Activated CD8-positive, alpha-beta memory T cell treated with anti-CD3 and anti-CD28 coated beads for 1 hour (primary cell): ENCODE results near the gene TTC16.

ENCODE experiments used
- DNase-seq, 2 donors: peaks; one replicate each; pipeline ENCODE4 v3.0.0-alpha.2; 2020; ENCODE audit warnings: low read depth in 1 of 2; ENCODE audit errors: extremely low read depth in 1 of 2

Gene TTC16

DNA sequence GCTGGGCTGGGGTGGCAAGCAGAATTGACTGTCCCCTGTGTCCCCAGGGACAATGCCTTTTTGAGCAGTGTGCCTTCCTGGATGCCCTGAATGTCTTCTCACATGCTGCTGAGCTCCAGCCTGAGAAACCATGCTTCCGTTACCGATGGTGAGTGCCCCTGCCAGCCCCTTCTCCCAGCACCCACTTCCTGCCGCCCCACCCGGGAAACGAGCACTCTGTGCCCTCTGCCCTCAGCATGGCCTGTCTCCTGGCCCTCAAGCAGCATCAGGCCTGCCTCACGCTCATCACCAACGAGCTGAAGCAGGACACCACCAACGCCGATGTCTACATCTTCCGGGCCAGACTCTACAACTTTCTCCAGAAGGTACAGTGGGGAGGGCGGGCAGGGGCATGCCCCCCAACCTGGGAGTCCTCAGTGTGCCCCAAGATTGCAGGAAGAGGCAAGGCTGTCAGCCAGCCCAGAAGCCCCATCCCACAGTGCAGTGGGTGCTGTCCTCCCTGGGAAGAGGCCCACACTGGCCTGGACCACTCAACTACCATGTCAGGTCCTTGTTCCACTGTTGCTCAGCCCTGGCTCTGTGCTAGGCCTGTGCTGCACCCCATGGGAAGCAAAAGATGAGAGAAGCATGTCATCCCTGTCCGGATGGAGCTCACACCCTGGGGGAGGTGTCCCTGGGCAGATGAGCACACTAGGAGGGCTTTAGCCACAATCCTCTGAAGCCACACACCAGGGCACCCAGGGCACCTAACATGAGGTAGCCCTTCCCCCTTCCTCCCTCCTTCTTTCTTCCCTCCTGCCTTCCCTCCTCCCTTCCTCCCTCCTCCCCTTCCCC, 4.4 kb downstream of the TTC16 start:
- no peak for DNase-seq

DNA sequence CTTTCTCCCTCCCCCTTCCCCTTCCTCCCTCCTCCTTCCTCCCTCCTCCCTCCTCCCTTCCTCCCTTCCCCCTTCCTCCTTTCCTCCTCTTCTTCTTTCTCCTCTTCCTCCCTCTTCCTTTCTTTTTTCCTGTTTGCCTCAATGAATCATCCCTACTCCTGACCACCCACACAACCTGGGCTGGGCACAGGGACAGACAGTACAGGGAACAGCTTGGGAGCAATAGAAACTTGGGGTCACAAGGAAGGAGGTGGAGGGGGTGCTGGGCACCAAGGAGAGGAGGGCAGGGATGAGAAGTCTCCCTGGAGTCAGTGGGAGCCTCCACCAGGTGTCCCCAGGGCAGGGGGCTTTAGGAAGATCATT, 5.0 kb downstream of the TTC16 start:
- no peak for DNase-seq

DNA sequence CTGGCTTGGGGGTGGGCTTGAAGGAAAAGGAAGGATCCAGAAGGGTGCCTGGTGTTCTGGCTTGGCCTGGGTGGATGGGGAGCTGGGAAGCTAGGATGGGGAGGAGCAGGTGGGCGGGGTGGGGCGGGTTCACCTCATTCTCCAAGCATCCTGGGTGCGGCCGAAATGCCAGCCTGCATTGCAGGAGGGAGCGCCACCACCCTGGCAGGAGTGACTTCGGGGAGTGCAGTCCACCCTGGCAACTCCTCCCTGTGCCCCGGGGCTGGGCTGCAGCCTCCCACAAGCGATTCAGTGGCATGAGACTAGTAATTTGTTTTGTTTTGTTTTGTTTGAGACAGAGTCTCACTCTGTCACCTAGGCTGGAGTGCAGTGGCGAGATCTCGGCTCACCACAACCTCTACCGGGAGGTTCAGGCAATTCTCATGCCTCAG, 5.5 kb downstream of the TTC16 start:
- no peak for DNase-seq

DNA sequence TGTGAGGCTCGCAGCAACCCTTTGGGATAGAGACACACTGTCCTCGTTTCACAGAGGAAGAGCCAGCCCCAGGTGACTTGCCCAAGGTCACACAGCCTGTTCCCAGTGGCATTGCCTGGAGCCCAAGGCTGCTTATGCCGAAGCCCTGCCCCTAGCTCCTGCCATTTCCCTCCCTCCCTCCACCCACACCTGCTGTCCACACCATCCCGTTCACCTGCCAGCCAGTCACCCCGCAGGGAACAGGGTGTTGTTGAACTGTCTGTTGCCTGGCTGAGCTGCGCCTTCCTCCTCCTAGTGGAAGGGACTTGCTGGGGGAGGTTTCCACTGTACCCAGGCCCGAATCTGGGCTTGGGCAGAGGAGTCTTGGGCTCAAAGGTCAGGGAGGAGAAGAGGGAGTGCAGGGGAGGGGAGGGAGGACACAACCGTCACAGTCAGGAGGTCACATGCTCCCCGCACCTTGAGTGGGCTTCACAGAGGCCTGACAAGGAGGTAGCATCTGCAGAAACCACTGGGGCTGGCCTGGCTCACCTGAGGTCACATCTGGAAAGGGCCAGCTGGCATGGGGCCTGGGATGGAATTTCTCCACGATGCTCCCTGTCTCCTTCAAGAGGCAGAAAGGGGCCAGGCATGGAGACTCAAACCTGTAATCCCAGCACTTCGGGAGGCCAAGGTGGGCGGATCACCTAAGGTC, 6.3 kb downstream of the TTC16 start:
- DNase-seq, result no peak

DNA sequence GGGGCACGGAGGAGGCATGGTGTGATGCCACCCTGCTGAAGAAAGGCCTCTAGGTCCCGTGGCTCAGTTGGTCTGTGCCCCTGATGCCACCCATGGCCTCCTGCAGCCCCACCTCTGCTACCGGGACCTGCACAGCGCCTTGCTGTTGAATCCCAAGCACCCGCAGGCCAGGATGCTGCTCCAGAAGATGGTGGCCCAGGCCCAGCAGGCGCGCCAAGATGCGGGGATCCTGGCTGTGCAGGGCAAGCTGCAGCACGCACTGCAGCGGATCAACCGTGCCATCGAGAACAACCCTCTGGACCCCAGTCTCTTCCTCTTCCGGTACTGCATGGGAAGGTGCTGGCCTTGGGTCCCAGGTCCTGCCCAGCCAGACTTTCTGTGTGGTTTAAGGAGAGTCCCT, 7.1 kb downstream of the TTC16 start:
- DNase-seq, result no peak

DNA sequence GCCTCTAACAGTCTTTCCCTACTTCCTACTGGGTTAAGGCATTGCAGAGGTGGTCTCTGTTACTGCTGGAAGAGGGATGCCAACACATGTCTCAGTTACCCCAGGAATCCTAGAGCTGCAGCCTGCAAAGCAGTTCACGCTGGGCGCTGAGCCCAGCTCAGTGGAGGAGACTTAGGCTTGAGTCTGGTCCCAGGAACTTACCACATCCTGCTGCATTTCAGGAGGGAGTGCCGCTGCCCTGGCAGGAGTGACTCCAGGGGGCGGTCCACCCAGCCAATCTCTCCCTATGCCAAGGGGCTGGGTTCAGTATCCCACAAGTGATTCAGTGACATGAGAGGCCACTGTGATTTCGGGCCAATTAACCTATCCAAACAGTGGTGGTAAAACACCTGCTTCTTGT, 7.6 kb downstream of the TTC16 start:
- DNase-seq, result no peak

DNA sequence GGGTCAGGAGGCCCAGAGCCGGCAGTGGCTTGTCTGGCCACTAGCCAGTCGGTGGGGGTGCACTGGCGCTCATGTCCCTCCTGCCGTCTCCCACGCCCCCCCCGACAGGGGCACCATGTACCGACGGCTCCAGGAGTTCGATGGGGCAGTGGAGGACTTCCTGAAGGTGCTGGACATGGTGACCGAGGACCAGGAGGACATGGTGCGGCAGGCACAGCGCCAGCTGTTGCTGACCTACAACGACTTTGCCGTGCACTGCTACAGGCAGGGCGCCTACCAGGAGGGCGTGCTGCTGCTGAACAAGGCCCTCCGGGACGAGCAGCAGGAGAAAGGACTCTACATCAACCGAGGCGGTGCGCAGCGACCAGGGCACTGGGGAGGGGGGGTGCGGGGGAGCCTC, 8.1 kb downstream of the TTC16 start:
- DNase-seq, result no peak

DNA sequence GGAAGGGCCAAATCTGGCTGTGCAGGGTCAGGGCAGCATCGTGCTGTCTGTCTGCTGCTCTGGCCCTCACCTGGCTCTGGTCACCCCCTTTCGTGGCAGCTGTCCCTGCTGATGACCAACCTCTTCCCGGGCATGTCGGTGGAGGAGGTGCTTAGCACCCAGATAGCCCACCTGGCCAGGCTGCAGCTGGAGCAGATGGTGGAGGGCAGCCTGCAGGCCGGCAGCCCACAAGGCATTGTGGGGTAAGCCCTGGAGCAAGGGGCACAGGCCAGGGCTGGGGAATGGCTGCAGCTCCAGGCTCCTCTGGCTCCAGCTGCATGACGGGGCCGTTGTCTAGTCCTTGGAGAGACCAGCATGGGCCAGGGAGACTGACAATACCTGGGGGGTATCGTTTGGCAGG, 11.0 kb downstream of the TTC16 start:
- no peak for DNase-seq

DNA sequence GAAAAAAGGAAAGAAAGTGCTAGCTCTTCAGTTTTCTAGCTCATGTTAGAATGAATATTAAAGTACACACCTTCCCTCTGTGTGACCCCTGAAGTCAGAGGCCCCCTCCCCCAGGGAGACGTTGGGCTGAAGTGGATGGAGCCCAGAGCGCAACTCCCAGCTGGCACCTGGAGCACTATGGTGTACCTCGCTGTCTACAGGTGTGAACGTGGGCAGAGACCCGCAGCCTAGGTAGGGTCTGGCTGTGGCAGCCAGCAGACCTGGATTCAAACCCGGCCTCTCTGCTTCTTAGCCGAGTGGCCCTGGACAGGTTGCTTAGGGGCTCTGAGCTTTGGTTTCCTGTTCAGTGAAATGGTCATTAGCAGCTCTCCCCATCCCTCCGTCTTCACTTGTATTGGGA, 12.9 kb downstream of the TTC16 start:
- no peak for DNase-seq

DNA sequence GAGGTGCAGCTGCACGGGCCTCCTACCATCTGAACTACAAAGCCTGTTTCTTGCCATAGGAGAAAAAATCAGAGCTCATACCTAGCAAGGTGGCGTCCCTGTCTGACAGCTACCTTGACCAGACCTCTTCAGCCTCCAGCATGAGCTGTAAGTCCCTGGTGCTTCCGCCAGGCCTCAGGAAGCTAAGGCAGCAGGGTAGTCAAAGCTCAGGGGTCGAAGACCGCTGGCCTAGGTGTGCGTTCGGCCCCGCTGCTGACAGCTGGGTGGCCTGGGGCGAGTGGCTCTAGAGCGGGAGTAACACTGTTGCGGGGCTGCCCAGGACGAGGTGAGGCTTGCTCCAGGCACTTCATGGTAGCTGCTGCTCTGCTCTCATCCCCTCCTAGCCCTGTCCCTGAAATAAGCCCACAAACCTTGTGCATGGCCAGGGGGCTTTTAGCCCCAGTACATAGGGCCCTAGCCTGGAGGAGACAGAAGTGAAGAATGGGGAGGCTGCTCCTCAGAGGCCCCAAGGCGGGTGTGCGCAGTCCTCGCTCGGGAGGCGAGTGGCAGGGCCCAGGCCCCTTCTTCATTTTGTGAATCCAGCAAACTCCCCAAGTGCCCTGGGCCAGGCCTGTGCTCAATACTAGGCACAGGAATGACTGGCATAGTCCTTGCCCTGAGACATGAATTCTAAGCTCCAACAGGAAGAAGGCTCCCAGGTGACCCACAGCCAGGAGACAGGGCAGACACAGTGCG, 13.8 kb downstream of the TTC16 start:
- DNase-seq, result no peak

DNA sequence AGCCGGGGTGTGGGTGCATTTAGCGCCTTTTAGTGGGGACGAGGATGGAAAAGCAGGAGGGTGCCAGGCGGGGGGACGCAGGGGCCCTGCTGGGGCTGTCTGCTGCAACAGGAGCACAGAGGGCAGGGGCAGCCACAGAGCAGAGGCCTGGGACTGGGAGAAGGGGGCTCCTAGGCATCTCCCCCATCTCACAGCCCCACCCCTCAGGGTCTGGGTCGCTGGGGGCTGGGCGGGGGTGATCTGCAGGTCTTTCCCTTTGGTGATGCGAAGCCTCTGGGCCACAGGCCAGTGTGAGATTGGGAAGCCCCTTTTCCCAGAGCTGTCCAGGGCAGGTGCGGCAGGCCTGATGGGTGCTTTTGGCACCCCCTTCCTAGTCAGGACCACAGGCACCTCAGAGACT, 14.4 kb downstream of the TTC16 start:
- no peak for DNase-seq

DNA sequence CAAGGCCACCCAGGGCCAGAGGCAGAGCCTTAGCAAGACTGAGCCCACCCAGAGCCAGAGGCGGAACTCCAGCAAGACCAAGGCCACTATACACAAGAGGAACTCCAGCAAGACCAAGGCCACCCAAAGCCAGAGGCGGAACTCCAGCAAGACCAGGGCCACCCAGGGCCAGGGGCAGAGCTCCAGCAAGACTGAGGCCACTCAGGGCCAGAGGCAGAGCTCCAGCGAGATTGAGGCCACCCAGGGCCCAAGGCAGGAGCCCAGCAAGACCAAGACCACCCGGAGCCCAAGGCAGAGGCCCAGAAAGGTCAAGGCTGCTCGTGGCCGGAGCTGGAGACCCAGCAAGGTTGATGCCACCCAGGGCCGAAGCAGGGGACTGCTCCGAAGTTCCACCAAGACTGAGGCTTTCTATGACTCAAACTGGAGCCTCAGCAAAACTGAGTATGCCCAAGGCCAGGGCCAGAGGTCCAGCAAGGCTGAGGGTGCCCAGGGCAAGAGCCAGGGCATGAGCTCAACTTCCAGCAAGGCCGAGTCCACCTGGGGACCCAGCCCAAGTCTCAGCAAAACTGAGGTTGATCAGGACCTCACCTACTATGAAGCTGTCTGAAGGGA, 15.0 kb downstream of the TTC16 start:
- no peak for DNase-seq

DNA sequence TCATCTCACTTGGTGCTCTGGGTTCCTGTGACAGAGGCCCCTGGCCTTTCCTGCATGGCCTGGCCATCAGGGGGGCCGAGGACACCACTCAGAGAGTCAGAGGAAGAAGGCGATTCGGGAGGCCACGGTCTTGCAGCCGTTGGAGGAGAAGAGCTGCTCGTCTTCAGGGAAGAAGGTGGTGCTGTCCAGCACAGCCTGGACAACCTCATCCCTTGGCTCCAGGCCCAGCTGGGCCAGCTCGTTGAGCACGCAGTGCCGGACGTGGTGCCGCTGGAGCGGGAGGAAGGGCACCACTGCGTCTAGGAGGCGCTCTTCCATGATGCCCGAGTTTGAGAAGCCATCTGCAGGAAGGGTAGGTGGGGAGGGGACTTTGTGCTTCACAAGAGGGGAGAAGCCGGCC, 16.1 kb downstream of the TTC16 start:
- no peak for DNase-seq

DNA sequence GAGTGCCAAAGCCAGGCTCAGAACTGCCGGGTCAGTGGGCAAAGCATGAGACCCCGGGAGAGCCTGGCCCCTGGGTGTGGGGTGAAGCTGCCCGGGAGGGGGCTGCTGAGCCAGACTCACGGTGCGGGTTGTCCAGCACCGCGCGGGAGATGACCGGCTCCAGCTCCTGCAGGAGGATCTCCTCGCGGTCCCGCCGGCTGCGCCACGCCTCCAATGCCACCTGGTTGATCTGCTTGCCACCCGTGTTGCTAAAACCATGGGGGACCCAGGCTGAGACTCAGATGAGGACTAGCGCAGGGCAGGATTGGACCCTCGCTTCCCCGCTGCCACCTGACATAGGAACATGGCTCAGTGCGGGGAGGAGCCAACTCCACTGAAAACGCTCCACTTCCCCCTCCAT, 16.6 kb downstream of the TTC16 start:
- DNase-seq, result no peak

DNA sequence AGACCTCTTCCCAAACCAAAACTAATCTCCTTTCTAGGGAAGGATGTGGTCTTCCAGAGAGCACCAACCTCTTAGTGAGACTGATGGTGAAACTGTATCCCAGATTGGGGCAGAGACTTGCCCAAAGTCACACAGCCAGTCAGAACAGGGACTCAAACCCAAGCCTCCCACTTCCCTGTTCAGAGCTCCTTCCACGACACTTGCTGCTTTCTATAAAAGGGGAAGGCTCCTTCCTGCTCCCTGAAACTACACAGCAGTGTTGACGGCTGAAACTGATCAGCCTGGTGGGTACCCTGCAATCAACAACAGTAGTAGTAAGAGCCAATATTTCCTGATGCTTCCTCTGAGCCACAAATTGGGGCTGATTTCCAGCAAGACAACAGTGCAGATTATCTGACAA, 17.7 kb downstream of the TTC16 start:
- DNase-seq, result no peak

DNA sequence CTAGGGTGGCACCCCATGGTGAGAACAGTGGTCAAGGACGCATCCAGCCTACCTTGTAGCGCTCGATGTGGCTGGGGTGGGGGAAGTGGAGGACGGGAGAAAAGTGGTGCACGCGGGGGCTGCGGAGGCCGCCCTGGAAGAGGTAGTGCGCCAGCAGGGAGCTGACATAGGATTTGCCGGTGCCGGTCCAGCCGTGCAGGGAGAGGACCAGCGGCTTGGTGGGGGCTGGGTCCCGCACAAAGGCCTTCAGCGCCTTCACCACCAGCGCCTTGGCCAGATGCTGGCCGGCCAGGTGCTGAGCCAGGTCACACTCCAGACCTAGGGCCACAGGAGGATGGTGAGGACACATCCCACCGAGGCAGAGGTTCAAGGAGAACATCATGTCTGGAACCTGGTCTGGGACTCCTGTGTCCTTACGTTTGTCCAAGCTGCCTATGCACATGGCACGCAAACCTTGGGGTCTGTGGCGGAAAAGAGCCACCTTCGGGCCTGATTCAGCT, 18.4 kb downstream of the TTC16 start:
- no peak for DNase-seq

DNA sequence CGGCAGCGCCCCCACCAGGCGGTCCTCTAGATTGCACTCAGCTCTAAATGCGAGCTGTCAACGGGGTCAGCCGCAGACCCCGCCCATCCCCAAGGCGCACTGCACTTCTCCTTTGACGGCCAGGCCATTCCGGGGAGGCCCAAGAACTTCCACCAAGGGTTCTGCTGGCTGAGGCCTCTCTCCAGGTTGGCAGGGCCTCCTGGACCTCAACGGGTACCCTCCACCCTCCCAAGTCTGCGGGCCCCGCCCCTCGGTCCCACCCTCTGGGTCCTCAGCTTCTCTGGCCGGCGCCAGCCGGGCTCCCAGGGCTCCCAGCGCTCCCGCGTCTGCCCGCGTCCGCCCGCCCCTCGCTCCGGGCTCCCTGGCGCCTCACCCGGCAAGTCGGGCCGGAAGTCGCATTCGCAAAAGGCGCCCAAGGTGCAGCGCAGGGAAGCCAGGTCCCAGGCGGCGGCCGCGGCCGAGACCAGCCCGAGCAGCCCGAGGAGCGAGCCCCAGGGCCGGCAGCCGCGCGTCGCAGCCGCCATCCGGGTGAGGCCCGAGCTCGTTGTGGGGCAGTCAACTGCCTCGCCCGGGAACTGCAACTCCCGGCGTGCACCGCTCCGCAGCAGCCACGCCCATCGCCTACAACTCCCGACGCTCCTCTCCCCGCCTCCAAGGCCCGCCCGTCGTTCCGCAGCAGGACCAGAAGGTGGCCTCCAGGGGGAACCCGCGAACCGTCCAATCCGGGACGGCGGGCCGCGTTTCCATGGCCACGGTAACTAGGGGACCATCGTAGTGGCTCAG, 19.1 kb downstream of the TTC16 start, which contains the start of gene TOR2A:
Gene TOR2A, minus strand, starts transcription at position 548 of the 783 bp plus-strand sequence. Its CDS starts 24 bp downstream, at position 524.
- DNase-seq, result peak; percentile 98 to 99

DNA sequence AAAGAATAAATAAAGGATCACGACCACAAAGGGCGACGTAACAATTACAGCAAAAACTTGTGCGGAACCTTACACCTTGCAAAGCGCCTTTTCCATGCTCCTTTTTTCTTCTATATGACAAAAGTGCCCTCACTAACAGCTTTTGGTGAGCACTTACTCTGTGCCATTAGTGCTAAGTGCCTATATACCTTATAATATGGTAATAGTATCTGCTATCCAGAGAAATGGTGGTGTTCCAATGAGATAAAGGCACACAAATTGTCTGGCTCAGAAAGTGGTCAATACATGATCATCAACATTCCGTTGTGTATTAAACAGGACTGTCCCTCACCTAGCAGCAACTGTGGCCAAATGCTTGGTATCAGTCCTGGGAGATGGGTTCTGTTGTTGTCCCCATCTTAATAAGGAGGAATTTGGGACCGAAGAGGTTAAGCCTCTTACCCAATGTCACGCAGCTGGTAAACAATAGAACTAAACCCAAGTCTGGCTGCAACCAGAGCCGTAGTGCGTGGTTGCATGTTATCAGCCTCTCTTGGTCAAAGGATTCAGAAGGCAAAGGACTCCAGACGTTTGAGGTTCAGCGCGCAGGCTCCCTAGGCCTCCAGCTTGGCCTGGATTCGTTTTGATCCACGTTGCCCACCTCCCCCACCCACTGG, 19.8 kb downstream of the TTC16 start:
- DNase-seq, result no peak

DNA sequence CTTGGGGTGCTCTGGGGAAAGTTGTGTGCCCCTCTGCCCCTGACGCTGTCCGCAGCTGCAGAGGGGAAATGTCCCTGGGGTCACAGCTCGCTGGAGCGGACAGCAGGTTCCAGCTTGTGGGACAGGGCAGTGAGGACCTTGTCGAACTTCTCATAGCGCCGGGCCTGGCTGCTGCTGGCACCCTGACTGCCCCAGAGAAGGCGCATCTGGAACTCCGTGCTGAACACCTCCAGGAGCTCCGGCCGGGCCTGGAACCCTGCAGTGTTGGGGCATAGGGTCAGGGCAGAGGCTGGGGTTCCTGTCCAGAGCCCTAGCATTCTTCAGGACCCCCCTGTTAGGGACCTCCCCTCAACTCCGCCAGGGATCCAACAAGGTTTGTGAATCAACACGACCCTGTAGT, 22.8 kb downstream of the TTC16 start:
- DNase-seq, result no peak
